Fibroblast of lung (primary cell): ENCODE data around the gene TBL1Y. TPM values are rescaled to one million over a fixed set of nuclear protein-coding genes. Genes with fewer than 3 reads are reported as not detected.

Experiments used
- DNase-seq, 2 donors: peaks; one replicate each; pipeline versions ENCODE4 v3.0.0 to v3.0.0-alpha.2; 2010; ENCODE audit warnings: low read depth in 2 of 2
- H2AFZ ChIP-seq: 2 replicates; pipeline ENCODE4 v1.5.1; 2012; ENCODE audit warnings: low read length, control low read depth, inconsistent platforms
- H3K27ac ChIP-seq: 2 replicates; pipeline ENCODE4 v1.5.1; 2011; ENCODE audit warnings: low read length, control low read depth; ENCODE audit not compliant: insufficient read depth
- H3K27me3 ChIP-seq: 2 replicates; pipeline ENCODE4 v1.5.1; 2011; ENCODE audit warnings: mild to moderate bottlenecking, low read length; ENCODE audit not compliant: control insufficient read depth, insufficient read depth
- H3K36me3 ChIP-seq: 2 replicates; pipeline ENCODE4 v1.5.1; 2011; ENCODE audit warnings: low read length; ENCODE audit not compliant: control insufficient read depth, insufficient read depth
- H3K4me1 ChIP-seq: 2 replicates; pipeline ENCODE4 v1.5.1; 2011; ENCODE audit warnings: low read length; ENCODE audit not compliant: control insufficient read depth, insufficient read depth; ENCODE audit errors: extremely low read depth
- H3K4me2 ChIP-seq: 2 replicates; pipeline ENCODE4 v1.5.1; 2011; ENCODE audit warnings: low read length, control low read depth; ENCODE audit not compliant: insufficient read depth; ENCODE audit errors: extremely low read depth
- H3K4me3 ChIP-seq, 4 experiments: fragments of 200-600 bp in 1 of 4; sonication (generic) in 1 of 4; replicated peaks in 1 of 4; 2 replicates each; pipeline ENCODE4 v1.5.1; 2011 to 2016; ENCODE audit warnings: low read length in 4 of 4, low read depth in 3 of 4, mild to moderate bottlenecking in 3 of 4, control low read depth in 2 of 4, inconsistent platforms in 1 of 4, mixed read lengths in 1 of 4; ENCODE audit not compliant: insufficient read depth in 1 of 4; ENCODE audit errors: control extremely low read depth in 1 of 4
- H3K79me2 ChIP-seq: 2 replicates; pipeline ENCODE4 v1.5.1; 2012; ENCODE audit warnings: mild to moderate bottlenecking, low read length, inconsistent platforms; ENCODE audit not compliant: control insufficient read depth, insufficient read depth
- H3K9ac ChIP-seq: 2 replicates; pipeline ENCODE4 v1.5.1; 2011; ENCODE audit warnings: mild to moderate bottlenecking, low read length, control low read depth; ENCODE audit not compliant: insufficient read depth
- H3K9me3 ChIP-seq: 2 replicates; pipeline ENCODE4 v1.5.1; 2012; ENCODE audit warnings: low read depth, low read length; ENCODE audit not compliant: control insufficient read depth, insufficient read depth
- H4K20me1 ChIP-seq: 2 replicates; pipeline ENCODE4 v1.5.1; 2011; ENCODE audit warnings: low read length; ENCODE audit not compliant: control insufficient read depth, insufficient read depth; ENCODE audit errors: extremely low read depth
- CTCF ChIP-seq, 2 donors: IDR thresholded peaks in 1 of 2; conservative IDR thresholded peaks in 1 of 2; 1 replicate in 1 of 2; 2 replicates in 1 of 2; pipeline ENCODE4 v1.5.1; 2011 to 2012; ENCODE audit warnings: low read length in 2 of 2, control low read depth in 1 of 2, inconsistent platforms in 1 of 2, low read depth in 1 of 2, mild to moderate bottlenecking in 1 of 2
- EZH2 ChIP-seq: IDR thresholded peaks from 2 replicates; pipeline ENCODE4 v1.5.1; 2012; ENCODE audit warnings: low read length, control low read depth, mild to moderate bottlenecking; ENCODE audit errors: missing control alignments
- polyA plus RNA-seq, 2 donors: library from polyadenylated mRNA; depleted of rRNA in 1 of 2; stranded (reverse) in 1 of 2; unstranded in 1 of 2; fragments of >200 nt; gene quantifications; 2 replicates each; pipeline ENCODE4 v1.2.1, GENCODE V29; 2011 to 2012; ENCODE audit warnings: missing spikeins in 1 of 2
- total RNA-seq: library from RNA; depleted of rRNA; stranded (reverse); fragments of >200 nt; gene quantifications from 2 replicates; pipeline ENCODE4 v1.2.1, GENCODE V29; 2014

TBL1Y gene
- total and polyA plus RNA-seq, 2 donors (not counting 1 experiment from before 2014, with no cell fraction given) = not detected

GRCh38 chrY:7110086-7110485, 199.6 kb downstream of the TBL1Y start:
- H2AFZ ChIP-seq = no peak overlapping the region
- no peak for DNase-seq
- no peak overlapping the region for H3K4me2 ChIP-seq
- no peak overlapping the region for H3K27ac ChIP-seq
- H3K79me2 ChIP-seq = no peaks in the 10 kb centered on the region
- H3K4me3 ChIP-seq = no peak overlapping the region
- no peaks in the 10 kb centered on the region for H3K27me3 ChIP-seq
- no peak for TF ChIP-seq EZH2
- TF ChIP-seq CTCF (conservative IDR thresholded peaks at IDR 0.05 in 1 of 2, IDR thresholded peaks at IDR 0.05 in 1 of 2; ENCODE audit: low read depth in 1 of 2, low read length in 2 of 2) = no peak
- H3K9me3 ChIP-seq = no peaks in the 10 kb centered on the region
- no peaks in the 10 kb centered on the region for H3K36me3 ChIP-seq
- H3K9ac ChIP-seq = no peak overlapping the region
- no peaks in the 10 kb centered on the region for H4K20me1 ChIP-seq
- no peaks in the 10 kb centered on the region for H3K4me1 ChIP-seq

DNA sequence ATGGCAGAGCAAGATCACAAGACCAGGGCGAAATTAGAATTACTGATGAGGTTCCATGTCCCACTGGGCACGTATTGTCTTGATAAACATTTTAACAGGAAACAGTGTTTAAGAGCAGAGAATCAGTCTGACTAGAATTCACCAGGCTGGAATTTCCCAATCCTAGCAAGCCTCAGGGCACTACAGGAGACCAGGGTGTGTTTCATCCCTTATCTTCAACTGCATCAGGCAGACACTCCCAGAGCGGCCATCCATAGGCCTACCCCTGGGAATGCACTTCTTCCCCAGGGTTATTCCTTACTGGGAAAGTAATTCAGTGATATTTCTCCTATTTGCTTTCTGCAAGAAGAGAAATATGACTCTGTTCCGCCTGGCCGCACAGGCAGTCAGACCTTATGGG, 205.4 kb downstream of the TBL1Y start:
- no peak for DNase-seq
- no peaks in the 10 kb centered on the region for H3K36me3 ChIP-seq
- H3K4me3 ChIP-seq = no peak overlapping the region

GRCh38 chrY:7122202-7122601, 211.7 kb downstream of the TBL1Y start:
- TF ChIP-seq CTCF (conservative IDR thresholded peaks at IDR 0.05 in 1 of 2, IDR thresholded peaks at IDR 0.05 in 1 of 2; ENCODE audit: low read depth in 1 of 2, low read length in 2 of 2) = no peak
- no peak for TF ChIP-seq EZH2
- H3K9me3 ChIP-seq = no peaks in the 10 kb centered on the region
- no peaks in the 10 kb centered on the region for H3K27me3 ChIP-seq
- no peaks in the 10 kb centered on the region for H3K79me2 ChIP-seq
- H2AFZ ChIP-seq = no peak overlapping the region
- H3K4me1 ChIP-seq = no peaks in the 10 kb centered on the region
- H3K9ac ChIP-seq = no peak overlapping the region
- H4K20me1 ChIP-seq = no peaks in the 10 kb centered on the region
- no peaks in the 10 kb centered on the region for H3K36me3 ChIP-seq
- no peak for DNase-seq
- no peak overlapping the region for H3K4me2 ChIP-seq
- H3K4me3 ChIP-seq = no peak overlapping the region
- H3K27ac ChIP-seq = no peak overlapping the region

More for the DNA sequence above, 205.4 kb downstream of the TBL1Y start:
- Histone ChIP-seq H3K9ac (no peak overlapping the region), H3K4me1 (no peaks in the 10 kb centered on the region), H3K4me2 (no peak overlapping the region), H3K9me3 (no peaks in the 10 kb centered on the region), H2AFZ (no peak overlapping the region), H3K27ac (no peak overlapping the region), H3K27me3 (no peaks in the 10 kb centered on the region), H3K79me2 (no peaks in the 10 kb centered on the region), H4K20me1 (no peaks in the 10 kb centered on the region)
- no peak for TF ChIP-seq CTCF (conservative IDR thresholded peaks at IDR 0.05 in 1 of 2, IDR thresholded peaks at IDR 0.05 in 1 of 2; ENCODE audit: low read depth in 1 of 2, low read length in 2 of 2)
- TF ChIP-seq EZH2 = no peak
